Stromal cell of bone marrow (primary cell): ENCODE data around the gene POP5.

ENCODE experiments used
- DNase-seq: peaks from one replicate; pipeline ENCODE4 v3.0.0-alpha.2; 2012; ENCODE audit warnings: low read depth

POP5 gene

DNA sequence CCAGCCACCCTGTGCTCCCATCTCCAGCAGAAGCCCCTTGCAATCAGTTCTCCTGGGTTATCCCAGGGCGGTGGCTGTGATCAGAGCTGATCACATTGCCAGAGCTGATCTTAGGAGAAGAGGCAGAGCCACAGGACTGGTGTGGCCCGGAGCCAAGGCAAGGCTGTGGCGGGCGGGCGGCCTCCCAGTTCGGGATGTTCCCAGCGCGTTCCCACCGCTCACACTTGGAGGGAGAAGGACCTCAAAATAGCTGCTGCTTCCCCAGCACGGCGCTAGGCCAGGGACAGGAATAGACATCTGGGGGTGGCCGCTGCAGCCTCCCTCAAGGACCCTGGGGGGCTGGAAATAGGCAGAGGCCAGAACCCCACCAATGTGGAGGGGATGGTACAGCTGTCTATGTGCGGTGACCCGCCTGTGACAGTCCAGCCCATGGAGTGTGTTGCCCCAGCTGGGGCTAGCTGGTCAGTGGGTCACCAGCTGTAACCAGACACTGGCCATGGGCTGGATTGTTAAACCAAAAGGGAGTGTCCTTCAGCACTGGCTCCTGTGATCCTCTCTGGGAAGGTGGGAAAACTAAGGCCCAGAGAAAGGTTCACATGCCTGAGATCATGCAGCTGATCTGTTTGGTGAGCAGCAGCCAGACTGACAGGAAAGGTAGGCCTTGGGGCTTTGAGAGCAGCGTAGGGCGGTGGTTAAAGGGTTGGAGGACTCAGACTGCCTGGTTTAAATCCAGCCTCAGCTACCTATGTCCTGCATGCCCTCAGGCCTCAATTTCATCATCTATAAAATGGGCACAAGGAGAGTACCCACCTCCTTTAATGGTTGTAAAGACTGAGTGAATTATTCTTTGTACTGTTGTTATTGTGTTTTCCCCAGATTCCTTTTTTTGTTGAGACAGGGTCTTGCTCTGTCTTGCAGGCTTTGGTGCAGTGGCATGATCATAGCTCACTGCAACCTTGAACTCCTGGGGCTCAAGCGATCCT, 8.0 kb upstream of the POP5 start:
- no peak for DNase-seq

DNA sequence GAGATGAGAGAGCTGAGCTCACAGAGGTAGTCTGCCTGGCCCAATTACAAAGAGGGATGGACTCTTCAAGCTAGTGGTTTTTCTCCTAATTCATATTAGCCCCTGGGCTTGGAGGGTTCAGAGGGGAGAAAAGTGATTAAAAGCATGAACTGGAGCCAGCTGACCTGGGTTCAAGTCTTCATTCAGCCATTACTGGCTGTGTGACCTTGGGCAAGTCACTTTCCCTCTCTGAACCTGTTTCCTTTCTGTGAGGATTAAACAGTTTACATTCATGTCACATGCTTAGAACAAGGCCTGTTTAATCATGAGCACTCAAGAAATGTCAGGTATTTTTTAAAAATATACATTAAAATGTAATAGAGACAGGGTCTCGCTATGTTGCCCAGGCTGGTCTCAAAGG, 7.2 kb upstream of the POP5 start:
- DNase-seq: no peak

DNA sequence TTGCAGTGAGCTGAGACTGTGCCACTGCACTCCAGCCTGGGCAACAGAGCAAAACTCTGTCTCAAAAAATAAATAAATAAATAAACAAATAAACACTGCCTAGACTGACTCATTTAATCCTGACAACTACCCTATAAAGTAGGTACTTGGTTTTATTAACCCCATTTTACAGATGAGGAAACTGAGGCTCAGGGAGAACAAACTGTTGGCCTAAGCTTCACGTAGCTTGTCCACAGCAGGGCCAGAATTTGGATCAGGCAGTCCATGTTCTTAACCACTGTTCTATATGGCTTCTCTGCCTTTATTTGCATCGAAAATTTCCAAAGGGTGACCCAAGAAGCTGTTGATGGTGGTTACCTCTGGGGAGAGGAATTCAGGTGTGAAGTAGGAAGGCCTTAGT, 5.7 kb upstream of the POP5 start:
- DNase-seq: no peak

DNA sequence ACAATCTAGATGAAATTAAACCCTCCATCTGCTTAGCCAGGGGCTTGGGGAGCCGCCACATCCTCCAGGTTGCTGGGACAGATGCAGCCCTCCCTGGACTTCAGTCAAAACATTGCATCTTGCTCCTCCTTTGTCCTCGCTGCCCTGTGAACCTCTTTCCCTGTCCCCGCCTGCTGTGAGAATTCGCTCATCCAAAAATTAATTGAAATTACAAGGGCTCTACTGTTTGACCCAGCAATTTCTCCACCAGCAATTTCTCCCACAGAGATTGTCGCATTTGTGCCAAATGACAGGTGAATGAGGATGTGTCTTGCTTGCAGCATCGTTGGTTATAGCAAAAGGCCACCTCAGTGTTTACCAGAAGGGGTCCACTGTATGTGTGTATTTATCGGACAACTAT, 5.0 kb upstream of the POP5 start:
- no peak for DNase-seq

DNA sequence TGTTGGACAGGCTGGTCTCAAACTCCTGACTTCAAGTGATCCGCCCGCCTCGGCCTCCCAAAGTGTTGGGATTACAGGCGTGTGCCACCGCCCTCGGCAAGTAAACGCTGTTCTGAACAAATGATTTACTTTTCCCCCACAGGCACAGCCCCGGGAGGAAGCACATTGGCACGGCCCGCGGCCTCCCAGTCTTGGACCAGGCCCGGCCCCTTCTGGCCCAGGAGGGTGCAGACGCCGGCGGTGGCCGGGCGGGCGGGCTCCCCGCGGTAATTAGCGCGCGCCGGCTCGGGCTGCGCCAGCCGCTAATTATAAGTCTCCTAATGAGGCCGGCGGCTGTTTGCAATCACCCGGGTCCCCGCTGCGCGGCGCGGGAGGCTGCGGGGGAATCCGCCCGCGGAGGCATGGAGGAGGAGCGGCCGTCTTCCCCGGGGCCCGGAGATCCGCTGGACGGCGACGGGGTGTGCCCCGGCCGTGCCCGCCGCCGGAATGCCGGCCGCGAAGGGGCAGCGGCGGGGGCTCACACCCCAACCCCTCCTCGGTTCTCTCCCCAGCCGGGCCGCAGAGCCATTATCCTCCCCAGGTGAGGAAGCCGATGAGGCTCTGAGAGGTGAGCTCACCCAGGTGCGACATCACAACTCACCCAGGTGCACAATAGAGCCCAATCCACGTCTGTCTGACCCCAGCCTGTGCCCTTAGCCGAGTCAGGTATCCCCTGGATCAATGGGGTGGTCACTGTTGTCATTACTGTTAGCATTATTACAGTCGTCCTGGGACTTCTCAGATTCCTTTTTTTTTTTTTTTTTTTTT, 3.3 kb upstream of the POP5 start:
- no peak for DNase-seq

GRCh38 chr12:120583478-120584030, 2.4 kb upstream of the POP5 start:
- peak; percentile 32 for DNase-seq

DNA sequence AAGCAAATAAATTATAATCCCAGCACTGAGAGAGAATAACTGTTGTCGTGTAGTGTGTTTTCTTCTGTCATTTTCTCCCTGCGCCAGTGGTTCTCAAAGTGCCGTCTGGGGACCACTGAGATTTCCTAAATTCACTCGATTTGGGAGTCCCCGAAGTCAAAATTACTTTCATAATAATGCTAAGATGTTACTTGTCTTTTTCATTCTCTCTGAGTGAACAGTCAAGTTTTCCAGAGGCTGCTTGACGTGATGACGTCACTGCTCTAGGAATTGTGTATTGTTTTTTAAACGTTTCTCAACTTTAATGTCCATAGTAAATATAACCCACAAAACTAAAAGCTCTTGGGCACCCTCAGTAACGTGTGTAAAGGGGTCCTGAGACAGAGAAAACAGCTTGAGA, 796 bp upstream of the POP5 start:
- no peak for DNase-seq

DNA sequence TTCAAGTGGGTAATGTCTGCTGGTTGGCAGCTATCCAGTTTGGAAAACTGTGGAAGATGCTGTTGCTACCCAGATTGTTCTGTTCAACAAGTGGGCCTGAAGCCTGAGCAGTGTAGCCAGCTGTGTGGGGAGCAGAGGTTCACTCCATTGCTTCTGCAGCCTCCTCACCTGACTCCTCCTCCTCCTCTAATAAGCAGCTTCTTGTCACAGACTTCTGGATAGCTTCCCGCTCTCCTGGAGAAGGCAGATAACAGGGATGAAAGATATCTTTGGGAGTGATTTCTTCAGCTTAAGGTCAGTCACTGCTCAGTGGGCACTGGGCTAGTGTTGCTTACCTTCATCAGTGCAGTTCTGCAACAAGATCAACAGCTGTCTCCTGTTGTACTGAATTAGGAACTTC, 2.0 kb downstream of the POP5 start:
- no peak for DNase-seq

DNA sequence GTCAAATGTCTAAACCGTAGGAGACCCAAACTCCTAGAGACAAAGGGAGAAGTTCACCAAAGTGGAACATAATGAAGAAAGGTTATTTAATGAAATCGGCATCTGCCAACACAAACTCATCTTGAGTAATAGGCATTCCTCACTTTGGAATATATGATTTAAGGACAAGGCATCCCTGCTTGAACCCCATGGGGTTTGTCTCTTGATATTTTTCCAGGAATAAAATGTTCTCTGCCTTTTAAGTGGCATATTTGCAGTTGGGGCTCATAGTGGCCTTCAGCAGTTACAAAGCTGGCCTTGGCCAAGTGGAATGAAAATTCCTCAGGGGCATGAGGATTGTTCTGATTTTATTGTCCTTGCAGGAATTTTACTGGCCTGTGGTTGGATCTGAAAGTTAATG, 7.1 kb downstream of the POP5 start:
- no peak for DNase-seq

DNA sequence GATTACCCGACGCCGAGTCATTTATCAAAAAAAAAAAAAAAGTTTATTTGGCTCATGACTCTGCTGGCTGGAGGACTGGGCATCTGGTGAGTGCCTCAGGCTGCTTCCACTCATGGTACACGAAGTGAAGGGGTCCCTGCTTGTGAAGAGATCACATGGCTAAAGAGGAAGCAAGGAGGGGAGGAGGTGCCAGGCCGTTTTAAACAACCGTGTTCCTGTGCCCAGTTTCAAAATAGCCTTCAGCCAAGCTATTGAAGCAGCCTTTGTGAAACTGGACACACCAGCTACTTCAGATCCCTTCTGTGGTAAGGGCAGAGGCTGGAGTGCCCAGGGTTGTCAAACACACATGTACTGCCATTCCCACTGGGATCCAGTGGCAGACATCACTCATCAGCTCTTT, 7.6 kb downstream of the POP5 start:
- no peak for DNase-seq

- no peak for DNase-seq
Measured at GRCh38 chr12:120571299-120571698, 9.9 kb downstream of the POP5 start.

- DNase-seq: no peak
Measured at GRCh38 chr12:120563495-120563894, 17.7 kb downstream of the POP5 start.

- DNase-seq: no peak
Measured at GRCh38 chr12:120562906-120563305, 18.3 kb downstream of the POP5 start.

DNA sequence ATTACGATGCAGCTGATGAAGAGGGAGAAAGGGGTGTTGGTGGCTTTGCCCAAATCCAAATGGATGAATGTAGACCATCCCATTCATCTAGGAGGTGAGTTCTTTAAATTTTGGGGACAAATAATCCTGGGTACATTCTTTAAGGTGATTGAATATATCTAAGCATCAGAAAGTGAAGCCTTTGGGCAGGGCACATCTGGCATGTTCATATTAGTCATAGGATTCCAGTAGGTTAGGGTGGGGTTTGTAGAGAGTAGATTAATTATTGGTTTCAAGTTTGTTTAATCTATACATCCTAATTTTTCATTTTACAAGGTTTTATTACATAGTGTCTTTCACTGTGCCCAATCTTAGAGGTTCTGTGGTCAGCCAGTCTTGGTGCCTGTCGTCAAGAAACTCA, 23.6 kb downstream of the POP5 start:
- DNase-seq: no peak

GRCh38 chr12:120554678-120555077, 26.5 kb downstream of the POP5 start:
- no peak for DNase-seq

- no peak for DNase-seq
Measured at GRCh38 chr12:120546050-120546386, 35.2 kb downstream of the POP5 start.

DNA sequence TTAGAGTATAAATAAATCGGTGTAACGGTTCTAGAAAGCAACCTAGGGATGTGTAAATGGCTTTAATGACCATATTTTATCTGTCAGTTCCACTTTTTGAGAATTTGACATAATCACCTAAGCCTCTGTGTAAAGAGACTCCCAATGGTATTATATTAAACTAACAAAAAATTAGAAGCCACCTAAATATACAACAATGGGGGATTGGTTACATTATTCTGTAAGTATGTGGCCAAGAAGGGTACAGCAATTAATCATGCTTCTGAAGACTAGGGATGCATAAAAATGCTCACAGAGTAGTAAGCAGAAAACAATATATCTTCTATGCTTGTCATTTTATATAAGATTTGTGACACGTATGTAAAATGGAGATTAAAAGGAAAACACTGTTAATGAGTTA, 36.5 kb downstream of the POP5 start:
- no peak for DNase-seq

- DNase-seq: no peak
Measured at GRCh38 chr12:120542166-120542565, 39.0 kb downstream of the POP5 start.

- no peak for DNase-seq
Measured at GRCh38 chr12:120540445-120540844, 40.8 kb downstream of the POP5 start.

DNA sequence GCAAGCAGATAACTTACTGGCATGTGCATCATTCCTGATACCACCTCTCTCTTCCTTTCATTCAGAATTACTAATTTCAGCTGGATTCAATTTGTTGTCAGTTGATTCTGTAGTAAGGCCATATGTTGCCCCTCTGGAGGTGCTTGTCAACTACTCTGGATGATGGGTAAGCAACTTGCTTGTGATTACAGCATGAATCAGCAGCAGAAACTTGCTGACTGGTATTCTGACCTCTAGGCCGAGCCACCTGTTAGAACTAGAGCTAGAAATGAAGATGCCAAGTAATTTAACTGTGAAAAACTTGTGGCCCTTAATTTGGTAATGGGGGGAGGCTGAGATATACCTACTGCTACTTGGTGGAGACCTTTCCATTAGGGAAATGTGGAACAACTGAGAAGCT, 41.9 kb downstream of the POP5 start:
- DNase-seq: no peak

DNA sequence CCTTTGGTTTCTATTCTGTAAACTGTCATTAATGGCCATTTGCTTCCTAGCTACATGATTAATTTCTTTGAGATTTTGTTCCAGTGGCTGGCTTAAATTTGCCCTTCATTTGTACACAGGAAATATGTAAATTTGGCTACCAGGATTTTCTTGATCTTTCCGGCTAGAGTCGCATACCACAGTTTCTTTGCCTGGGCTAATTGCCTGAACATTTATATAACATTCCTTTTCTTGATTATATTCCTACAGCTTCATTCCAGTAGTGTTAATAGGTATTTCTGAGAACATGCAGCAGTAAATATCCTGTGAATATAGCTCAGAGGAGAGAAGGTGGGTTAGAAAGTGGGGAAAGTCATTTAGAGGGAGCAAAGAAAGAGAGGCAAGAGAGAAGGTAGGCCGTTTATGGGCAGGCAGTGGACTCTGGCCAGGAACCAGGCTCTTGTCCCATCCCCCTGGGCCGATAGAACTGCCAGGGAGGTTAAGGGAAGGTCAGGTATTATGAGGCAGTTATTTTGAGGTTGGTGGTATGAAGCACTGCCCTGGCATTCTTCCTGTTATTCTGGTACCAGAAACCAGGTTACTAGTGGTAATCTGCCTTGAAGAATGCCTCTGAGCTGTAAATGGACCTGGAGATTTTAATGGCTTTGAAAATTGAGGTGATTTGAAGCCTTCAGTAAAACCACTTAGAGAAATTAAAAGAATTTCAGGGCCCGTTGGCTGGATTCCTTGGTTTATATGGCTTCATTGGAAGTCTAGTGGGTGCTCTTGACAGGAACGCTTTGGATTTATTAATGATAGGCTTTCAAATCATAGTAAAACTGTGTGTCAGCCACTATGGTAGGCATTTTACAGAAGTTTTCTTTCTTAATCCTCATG, 42.7 kb downstream of the POP5 start:
- no peak for DNase-seq

DNA sequence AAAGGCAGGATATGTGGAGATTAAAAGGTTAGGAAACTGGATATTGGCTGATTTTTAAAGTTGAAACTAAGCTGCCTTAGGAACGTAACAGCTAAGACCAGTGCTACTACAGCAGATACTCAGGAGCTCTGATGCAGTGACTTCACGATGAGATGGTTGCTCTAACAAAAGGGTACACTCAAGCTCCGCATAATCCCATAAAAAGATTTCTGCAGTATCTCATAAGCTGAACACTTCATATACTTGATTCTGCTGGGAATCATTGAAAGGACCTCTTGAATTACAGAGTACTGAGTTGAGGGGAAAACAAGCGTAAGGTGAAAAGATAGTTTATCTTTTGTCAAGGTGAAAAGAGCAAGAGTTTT, 43.4 kb downstream of the POP5 start:
- no peak for DNase-seq
